Measurements from ENCODE around the gene SMAP2.
A peak's percentile ranks its signal among the peaks of the same experiment; 100 is the strongest.

SMAP2 gene

DNA sequence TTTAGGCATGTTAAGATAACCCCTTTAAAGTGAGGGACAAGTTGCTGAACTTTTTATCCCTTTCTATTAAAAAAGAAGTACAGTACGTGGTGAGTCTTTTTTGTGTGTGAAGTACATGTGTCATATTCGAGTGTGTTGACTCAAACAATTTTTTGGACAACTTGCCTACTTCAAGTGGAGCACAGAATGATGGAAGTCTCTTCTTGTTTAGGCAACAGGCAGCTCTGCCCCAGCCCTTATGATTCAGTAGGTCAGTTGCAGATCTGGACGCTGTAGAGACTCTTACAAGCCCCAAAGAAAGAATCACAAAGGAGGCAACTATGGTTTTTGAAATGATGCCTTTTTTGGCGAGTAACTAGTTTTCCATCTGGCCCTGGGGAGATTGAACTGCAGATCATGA, 62.3 kb downstream of the SMAP2 start:
- TF ChIP-seq, protein P1, sequence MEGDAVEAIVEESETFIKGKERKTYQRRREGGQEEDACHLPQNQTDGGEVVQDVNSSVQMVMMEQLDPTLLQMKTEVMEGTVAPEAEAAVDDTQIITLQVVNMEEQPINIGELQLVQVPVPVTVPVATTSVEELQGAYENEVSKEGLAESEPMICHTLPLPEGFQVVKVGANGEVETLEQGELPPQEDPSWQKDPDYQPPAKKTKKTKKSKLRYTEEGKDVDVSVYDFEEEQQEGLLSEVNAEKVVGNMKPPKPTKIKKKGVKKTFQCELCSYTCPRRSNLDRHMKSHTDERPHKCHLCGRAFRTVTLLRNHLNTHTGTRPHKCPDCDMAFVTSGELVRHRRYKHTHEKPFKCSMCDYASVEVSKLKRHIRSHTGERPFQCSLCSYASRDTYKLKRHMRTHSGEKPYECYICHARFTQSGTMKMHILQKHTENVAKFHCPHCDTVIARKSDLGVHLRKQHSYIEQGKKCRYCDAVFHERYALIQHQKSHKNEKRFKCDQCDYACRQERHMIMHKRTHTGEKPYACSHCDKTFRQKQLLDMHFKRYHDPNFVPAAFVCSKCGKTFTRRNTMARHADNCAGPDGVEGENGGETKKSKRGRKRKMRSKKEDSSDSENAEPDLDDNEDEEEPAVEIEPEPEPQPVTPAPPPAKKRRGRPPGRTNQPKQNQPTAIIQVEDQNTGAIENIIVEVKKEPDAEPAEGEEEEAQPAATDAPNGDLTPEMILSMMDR (IDR thresholded peaks at IDR 0.05; ENCODE audit: low read depth, low read length), result no peak

GRCh38 chr1:40438391-40439015, 65.0 kb downstream of the SMAP2 start:
- TF ChIP-seq, protein P1 (IDR thresholded peaks at IDR 0.05; ENCODE audit: low read depth, low read length), result peak; percentile 64
- H3K4me3 ChIP-seq (ENCODE audit: low read depth, low read length), result no peak overlapping the region

More for the DNA sequence above, 62.3 kb downstream of the SMAP2 start:
- H3K4me3 ChIP-seq (ENCODE audit: low read depth, low read length), result no peak overlapping the region

DNA sequence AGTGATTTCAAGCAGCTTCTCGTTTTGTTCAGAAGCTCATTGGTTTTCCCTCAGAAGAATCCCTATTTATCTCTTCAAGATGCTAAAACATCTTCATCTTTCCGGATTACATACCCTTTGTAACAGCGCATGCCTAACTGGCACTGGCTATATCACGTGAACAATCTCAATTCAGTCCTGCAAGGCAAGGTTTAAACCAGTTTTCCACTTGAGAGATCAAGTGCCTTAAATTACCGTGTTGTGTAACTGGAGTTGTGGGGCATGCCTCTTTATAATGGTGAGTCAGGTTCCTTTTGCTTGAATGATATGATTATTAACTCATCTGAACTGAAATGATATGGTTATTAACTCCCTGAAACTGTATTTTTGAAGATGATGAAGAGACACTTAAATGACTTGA, 65.7 kb downstream of the SMAP2 start:
- TF ChIP-seq, protein P1 (IDR thresholded peaks at IDR 0.05; ENCODE audit: low read depth, low read length), result no peak

DNA sequence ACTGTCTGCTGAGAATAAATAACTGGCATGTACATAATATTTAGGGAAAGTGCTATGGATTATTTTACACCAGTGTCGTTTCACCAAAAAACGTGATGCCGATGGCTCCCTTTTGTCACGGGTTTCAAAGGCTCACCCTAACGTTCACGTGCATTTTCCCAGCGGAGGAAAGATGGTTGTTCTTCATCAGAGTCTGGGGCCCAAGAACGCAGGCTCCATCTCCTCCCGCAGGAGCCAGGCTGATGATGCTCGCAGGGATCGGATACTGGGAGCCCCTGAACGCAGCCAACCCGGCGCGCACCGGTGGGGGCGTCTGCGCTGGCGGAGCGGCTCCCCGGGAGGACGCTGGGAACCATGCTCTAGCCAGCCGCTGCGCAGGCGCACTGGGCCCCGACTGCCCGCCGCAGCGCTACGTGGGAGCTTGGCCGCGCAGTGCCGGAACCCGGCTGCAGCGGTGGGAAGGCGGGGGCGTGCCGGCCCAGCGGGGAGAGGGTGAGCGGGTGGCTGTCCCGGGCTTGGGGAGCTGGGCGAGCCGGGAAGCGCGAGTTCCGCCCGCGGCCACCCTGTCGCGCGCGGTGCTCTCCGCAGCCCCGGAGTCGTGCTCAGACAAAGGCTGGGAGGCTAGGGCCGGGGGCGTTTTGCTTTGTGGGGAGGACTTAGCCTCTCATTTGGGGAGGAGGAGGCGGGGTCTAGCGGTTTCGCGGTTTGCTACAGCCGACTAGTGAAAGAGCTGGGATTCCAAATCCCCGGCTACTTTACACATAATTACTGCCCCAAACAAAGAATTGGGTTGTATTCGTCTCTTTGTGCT, 76.4 kb downstream of the SMAP2 start, which contains the start of gene ZFP69B:
Gene ZFP69B, plus strand, starts transcription at position 793 of the 811 bp plus-strand sequence. CDS start 486 bp downstream, outside the sequence.
- TF ChIP-seq, protein P1 (IDR thresholded peaks at IDR 0.05; ENCODE audit: low read depth, low read length), result no peak
- H3K4me3 ChIP-seq (ENCODE audit: low read depth, low read length), result peak within 1 kb of the TSS; percentile 83

More for the DNA sequence above, 65.7 kb downstream of the SMAP2 start:
- H3K4me3 ChIP-seq (ENCODE audit: low read depth, low read length), result no peak overlapping the region

GRCh38 chr1:40450495-40451237, 77.1 kb downstream of the SMAP2 start:
- TF ChIP-seq, protein P1 (IDR thresholded peaks at IDR 0.05; ENCODE audit: low read depth, low read length), result no peak
- peak overlapping the region; percentile 83 for H3K4me3 ChIP-seq (ENCODE audit: low read depth, low read length)

GRCh38 chr1:40451238-40451585, 77.7 kb downstream of the SMAP2 start:
- H3K4me3 ChIP-seq (ENCODE audit: low read depth, low read length), result peak overlapping the region; percentile 83
- TF ChIP-seq, protein P1 (IDR thresholded peaks at IDR 0.05; ENCODE audit: low read depth, low read length), result no peak

Data from WI38 (cell line).